Lung (tissue), 12 donors: ENCODE data around the gene TIMP4. TPM values are rescaled to one million over a fixed set of nuclear protein-coding genes. Genes with fewer than 3 reads are reported as not detected.

Experiments
- ATAC-seq: fragments of 200-7000 bp; cut with Tn5 transposase; one replicate; pipeline ENCODE4 v1.9.1; 2020; ENCODE audit warnings: moderate number of reproducible peaks; ENCODE audit not compliant: insufficient read depth, low FRiP score
- DNase-seq, 3 donors: peaks; one replicate each; pipeline ENCODE4 v3.0.0-alpha.2; 2013 to 2017
- H3K27ac ChIP-seq, 2 donors: one replicate each; pipeline ENCODE4 v1.5.1; 2013; ENCODE audit warnings: mild to moderate bottlenecking in 2 of 2, moderate library complexity in 2 of 2, control low read depth in 1 of 2, inconsistent platforms in 1 of 2, low read depth in 1 of 2, low read length in 1 of 2
- H3K27me3 ChIP-seq, 3 donors: one replicate each; pipeline ENCODE4 v1.5.1; 2013; ENCODE audit warnings: low read length in 2 of 3; ENCODE audit not compliant: control insufficient read depth in 3 of 3, insufficient read depth in 3 of 3
- H3K36me3 ChIP-seq, 4 donors: one replicate each; pipeline ENCODE4 v1.5.1; 2013; ENCODE audit warnings: low read length in 4 of 4, mild to moderate bottlenecking in 1 of 4, moderate library complexity in 1 of 4; ENCODE audit not compliant: control insufficient read depth in 4 of 4, insufficient read depth in 4 of 4
- H3K4me1 ChIP-seq, 5 donors: one replicate each; pipeline ENCODE4 v1.5.1; 2013; ENCODE audit warnings: low read length in 5 of 5, mild to moderate bottlenecking in 2 of 5, moderate library complexity in 1 of 5; ENCODE audit not compliant: control insufficient read depth in 5 of 5, insufficient read depth in 5 of 5
- H3K4me3 ChIP-seq: one replicate; pipeline ENCODE4 v1.5.1; 2013; ENCODE audit warnings: mild to moderate bottlenecking, control low read depth, moderate library complexity
- H3K9ac ChIP-seq, 2 donors: one replicate each; pipeline ENCODE4 v1.5.1; 2013; ENCODE audit warnings: low read length in 2 of 2, control low read depth in 1 of 2; ENCODE audit not compliant: insufficient read depth in 1 of 2
- H3K9me3 ChIP-seq, 4 donors: one replicate each; pipeline ENCODE4 v1.5.1; 2013; ENCODE audit warnings: low read length in 3 of 4, mild to moderate bottlenecking in 1 of 4, moderate library complexity in 1 of 4; ENCODE audit not compliant: control insufficient read depth in 4 of 4, insufficient read depth in 3 of 4
- CTCF ChIP-seq: IDR thresholded peaks from 2 replicates; pipeline ENCODE4 v1.5.1; 2012; ENCODE audit warnings: mild to moderate bottlenecking; ENCODE audit errors: control extremely low read depth, extremely low read depth
- WGBS, 2 donors: extraction: QIAGEN DNeasy Blood & Tissue Kit; methylation state at CpG; one replicate each; pipeline ENCODE4 v1.1.7; 2013; 5-methylcytosine and 5-hydroxymethylcytosine counted together
- polyA plus RNA-seq, 2 donors: library from polyadenylated mRNA; stranded (reverse); fragments of 200-250 nt; gene quantifications; one replicate each; pipeline ENCODE4 v1.2.1, GENCODE V29; 2013
- total RNA-seq, 2 donors: library from RNA; depleted of rRNA in 1 of 2; stranded (reverse); fragments of >200 nt in 1 of 2; gene quantifications; one replicate each; pipeline ENCODE4 v1.2.1, GENCODE V29; 2014 to 2021
- donor health status: control.
- donor health status: control.
- donor health status: Bipolar disorder and iron deficiency.
- donor health status: healthy.
- donor health status: DM: yes; HTN: yes; CAD: no.

TIMP4 gene
- total and polyA plus RNA-seq, 4 donors = 0.48 to 22.2 (median 9.3) TPM

- no peak for DNase-seq
- H3K4me1 ChIP-seq = peaks cover 0 to 9% (median 0%) of the 10 kb centered on the region in 5 donors
- H3K9ac ChIP-seq = no peak overlapping the region
- TF ChIP-seq CTCF = no peak
- H3K27ac ChIP-seq = no peak overlapping the region
- H3K36me3 ChIP-seq = no peaks in the 10 kb centered on the region
- H3K9me3 ChIP-seq = no peaks in the 10 kb centered on the region
- no peaks in the 10 kb centered on the region for H3K27me3 ChIP-seq
- no peak for ATAC-seq
- WGBS, 2 donors = 83 to 91% methylated on average over 3 of the region's 3 CpGs
- no peak overlapping the region for H3K4me3 ChIP-seq
Measured at GRCh38 chr3:12192655-12193484, 34.2 kb upstream of the TIMP4 start.

GRCh38 chr3:12192173-12192572, 33.5 kb upstream of the TIMP4 start:
- no peak for ATAC-seq
- 89 to 90% methylated on average over 8 of the region's 8 CpGs for WGBS, 2 donors
- Histone ChIP-seq H3K36me3 (no peaks in the 10 kb centered on the region), H3K4me1 (peaks cover 0 to 16% (median 4%) of the 10 kb centered on the region in 5 donors), H3K9ac (no peak overlapping the region), H3K4me3 (no peak overlapping the region), H3K9me3 (no peaks in the 10 kb centered on the region), H3K27me3 (no peaks in the 10 kb centered on the region), H3K27ac (no peak overlapping the region)
- DNase-seq = no peak
- TF ChIP-seq CTCF = no peak

- no peaks in the 10 kb centered on the region for H3K36me3 ChIP-seq
- DNase-seq = no peak
- H3K9me3 ChIP-seq = no peaks in the 10 kb centered on the region
- no peak overlapping the region for H3K9ac ChIP-seq
- ATAC-seq = no peak
- no peak for TF ChIP-seq CTCF
- peaks cover 0 to 20% (median 4%) of the 10 kb centered on the region in 5 donors for H3K4me1 ChIP-seq
- 96 to 97% methylated on average over 5 of the region's 5 CpGs for WGBS, 2 donors
- no peak overlapping the region for H3K27ac ChIP-seq
- no peak overlapping the region for H3K4me3 ChIP-seq
- no peaks in the 10 kb centered on the region for H3K27me3 ChIP-seq
Measured at GRCh38 chr3:12191559-12191958, 32.8 kb upstream of the TIMP4 start.
